Astrocyte of the cerebellum (primary cell): ENCODE measurements around the gene SH3RF3.

Experiments used
- DNase-seq: peaks from one replicate; pipeline ENCODE4 v3.0.0-alpha.2; 2011; ENCODE audit warnings: low read depth
- H3K4me3 ChIP-seq: 2 replicates; pipeline ENCODE4 v1.5.1; 2011; ENCODE audit warnings: mild to moderate bottlenecking, low read depth, low read length, moderate library complexity
- in situ Hi-C: cut with HindIII; loops from 2 replicates; pipeline ENCODE4 v1.10.0; 2017; ENCODE audit warnings: low sequenced_read_pairs
- TF ChIP-seq, protein P1 (sequence below): IDR thresholded peaks from 2 replicates; pipeline ENCODE4 v1.5.1; 2012; ENCODE audit warnings: low read length, low read depth, moderate library complexity, mild to moderate bottlenecking; ENCODE audit errors: missing control alignments

SH3RF3 gene

DNA sequence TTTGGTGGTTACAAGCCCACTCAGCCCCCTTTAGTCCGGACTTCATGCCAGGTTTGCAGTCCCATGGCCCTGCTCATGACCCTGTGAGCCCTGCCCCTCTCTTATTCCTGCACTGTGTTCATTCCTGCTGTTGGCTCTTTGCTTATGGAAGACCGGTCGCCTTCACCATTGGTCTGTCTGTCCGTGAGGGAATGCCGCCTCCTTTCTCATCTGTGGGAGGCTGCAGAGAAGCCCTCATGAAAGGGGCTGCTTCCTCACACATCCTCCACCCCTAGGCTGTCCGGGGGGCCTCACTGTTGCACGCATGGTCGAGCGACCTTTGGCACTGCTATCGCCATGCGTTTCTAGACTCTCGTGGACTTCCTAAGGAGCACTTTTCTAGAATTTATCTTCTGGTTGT lies 16.3 kb downstream of the SH3RF3 start:
- DNase-seq: no peak
- TF ChIP-seq, protein P1, sequence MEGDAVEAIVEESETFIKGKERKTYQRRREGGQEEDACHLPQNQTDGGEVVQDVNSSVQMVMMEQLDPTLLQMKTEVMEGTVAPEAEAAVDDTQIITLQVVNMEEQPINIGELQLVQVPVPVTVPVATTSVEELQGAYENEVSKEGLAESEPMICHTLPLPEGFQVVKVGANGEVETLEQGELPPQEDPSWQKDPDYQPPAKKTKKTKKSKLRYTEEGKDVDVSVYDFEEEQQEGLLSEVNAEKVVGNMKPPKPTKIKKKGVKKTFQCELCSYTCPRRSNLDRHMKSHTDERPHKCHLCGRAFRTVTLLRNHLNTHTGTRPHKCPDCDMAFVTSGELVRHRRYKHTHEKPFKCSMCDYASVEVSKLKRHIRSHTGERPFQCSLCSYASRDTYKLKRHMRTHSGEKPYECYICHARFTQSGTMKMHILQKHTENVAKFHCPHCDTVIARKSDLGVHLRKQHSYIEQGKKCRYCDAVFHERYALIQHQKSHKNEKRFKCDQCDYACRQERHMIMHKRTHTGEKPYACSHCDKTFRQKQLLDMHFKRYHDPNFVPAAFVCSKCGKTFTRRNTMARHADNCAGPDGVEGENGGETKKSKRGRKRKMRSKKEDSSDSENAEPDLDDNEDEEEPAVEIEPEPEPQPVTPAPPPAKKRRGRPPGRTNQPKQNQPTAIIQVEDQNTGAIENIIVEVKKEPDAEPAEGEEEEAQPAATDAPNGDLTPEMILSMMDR: no peak
- H3K4me3 ChIP-seq: no peak overlapping the region
- in situ Hi-C loops: no loop called here

DNA sequence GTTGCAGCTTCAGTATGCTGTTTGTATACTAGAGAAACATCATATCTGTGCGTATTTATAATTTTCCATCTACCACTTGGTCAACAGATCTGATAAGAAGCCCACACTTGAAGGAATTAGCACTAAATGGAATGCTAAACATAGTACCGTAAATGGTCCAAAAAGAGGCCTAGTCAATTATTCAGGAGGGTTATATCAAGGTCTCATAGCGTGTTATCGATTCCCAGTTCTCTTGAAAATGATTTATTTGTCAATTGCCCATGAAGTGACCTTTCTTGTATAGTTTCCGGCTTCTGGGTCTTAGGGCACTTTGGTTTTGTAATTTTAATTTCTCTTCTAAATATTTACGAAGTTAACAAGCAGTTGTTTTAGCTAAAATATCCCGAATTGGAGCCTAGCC lies 18.4 kb downstream of the SH3RF3 start:
- H3K4me3 ChIP-seq: no peak overlapping the region
- DNase-seq: no peak
- in situ Hi-C loops: no loop called here
- TF ChIP-seq, protein P1: no peak

DNA sequence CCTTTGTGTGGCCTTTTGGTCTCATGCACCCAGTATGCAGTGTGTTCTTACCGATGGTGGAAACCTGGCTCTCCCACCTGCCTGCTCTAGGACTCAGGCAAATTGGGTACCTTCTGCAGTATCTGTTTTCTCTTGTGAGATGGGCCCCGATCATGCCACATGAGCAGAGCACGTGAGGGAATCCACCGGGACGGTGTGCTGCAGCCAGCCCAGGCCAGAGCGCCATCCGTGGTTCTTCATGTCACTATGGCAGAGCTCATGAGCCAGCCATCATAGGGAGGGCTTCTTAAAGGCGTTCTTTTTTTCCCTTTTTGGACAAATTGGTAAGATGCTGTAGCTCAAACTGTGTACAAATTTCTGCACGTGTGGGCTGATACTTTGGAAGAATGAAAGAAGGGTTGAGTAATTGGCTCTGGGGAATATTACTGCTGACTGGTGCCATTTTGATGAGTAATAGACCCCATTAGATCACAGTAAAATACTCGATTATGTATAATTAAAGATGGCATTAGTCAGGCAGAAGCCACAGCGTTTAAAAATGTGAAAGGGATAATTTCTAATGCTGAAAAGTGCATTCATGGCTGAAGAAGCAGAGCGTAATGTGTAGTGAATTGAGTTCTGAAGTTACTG lies 19.2 kb downstream of the SH3RF3 start:
- DNase-seq: no peak
- in situ Hi-C loops: no loop called here
- no peak overlapping the region for H3K4me3 ChIP-seq
- TF ChIP-seq, protein P1: no peak

DNA sequence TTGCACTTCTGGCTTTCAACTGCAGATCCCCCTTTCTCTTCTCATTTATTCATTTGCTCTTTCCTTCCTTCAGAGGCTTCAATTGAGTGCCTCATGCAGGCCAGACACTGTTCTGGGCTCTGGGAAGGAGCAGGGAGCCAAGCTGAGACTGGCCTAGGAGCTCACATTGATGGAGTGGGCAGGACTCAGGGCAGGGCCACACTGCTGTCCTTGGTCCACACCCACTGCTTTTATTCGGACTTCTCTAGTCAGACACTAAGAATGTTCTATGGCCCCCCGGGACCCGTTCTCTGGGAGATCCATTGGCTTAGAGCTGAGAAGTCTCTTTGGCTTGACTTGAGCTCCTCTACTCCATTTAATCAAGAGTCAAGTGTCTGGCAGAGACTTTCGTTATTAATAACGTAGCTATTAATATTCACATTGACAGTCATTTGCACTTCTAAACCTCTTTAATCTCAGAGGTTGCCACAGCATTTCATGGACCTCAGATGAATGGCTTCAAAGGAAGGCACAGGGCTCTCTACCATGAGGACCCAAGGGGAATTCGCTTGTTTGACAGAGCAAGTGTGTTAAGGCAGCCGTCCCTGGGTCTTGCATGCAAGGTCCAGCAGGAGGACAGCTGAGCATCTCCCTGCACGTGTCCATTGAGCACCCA lies 20.1 kb downstream of the SH3RF3 start:
- no peak overlapping the region for H3K4me3 ChIP-seq
- in situ Hi-C loops: no loop called here
- no peak for DNase-seq
- TF ChIP-seq, protein P1: no peak

DNA sequence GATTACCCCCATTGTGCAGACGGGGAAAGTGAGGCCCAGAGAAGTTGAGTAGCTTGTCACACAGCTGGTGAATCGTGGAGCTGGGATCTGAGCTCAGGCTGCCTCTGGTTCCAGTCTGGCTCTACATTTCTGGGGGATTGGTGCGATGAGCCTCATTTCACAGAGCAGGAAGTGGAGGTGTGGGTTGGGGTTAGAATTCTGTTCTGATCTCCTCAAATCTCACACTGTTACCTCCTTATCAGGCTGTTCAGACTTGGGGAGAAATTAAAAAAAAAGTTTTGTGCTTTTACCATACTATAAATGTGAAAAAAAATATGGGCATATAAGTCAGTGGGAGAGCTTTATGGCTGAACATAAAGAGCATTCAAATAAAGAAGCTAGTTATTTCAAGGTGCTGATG lies 21.6 kb downstream of the SH3RF3 start:
- in situ Hi-C loops: no loop called here
- DNase-seq: no peak
- TF ChIP-seq, protein P1: no peak
- no peak overlapping the region for H3K4me3 ChIP-seq

DNA sequence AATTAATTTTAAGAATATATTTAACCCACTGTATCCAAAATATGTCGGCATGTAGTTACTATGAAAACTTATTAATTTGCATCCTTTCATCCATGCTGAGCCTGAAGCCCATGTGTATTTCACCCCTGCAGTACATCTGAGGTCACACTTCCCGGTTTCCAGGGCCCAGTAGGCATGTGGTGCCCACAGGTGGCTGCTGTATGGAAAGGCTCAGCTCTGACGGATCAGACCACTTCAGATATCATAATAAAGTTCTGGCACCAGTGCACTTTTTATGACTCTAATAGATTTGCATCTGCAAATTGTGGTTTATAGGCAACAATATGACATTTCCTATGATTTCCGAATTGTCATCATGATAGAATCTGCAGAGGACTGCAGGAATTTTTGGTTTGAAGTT lies 22.5 kb downstream of the SH3RF3 start:
- TF ChIP-seq, protein P1: no peak
- in situ Hi-C loops: no loop called here
- H3K4me3 ChIP-seq: no peak overlapping the region
- DNase-seq: no peak
